ENCODE measurements around the gene IFIT2.
"Not testable (repeated sequence)": the region's sequence is repeated elsewhere in the genome, so short reads cannot be mapped to it uniquely, and the experiment has no call there.

IFIT2 gene

GRCh38 chr10:89344156-89344555, 42.3 kb downstream of the IFIT2 start:
- no peak for DNase-seq

- DNase-seq, result no peak
Measured at GRCh38 chr10:89345367-89346000, 43.6 kb downstream of the IFIT2 start.

- DNase-seq, result no peak
Measured at GRCh38 chr10:89346405-89347254, 44.8 kb downstream of the IFIT2 start.

GRCh38 chr10:89347701-89348457, 46.0 kb downstream of the IFIT2 start:
- no peak for DNase-seq

GRCh38 chr10:89348481-89348880, 46.6 kb downstream of the IFIT2 start:
- DNase-seq, result no peak

- DNase-seq, result no peak
Measured at GRCh38 chr10:89348975-89349374, 47.1 kb downstream of the IFIT2 start.

- not testable (repeated sequence) for DNase-seq
Measured at GRCh38 chr10:89350631-89351315, 48.9 kb downstream of the IFIT2 start.

GRCh38 chr10:89351412-89351779, 49.5 kb downstream of the IFIT2 start:
- DNase-seq, result no peak

- DNase-seq, result no peak
Measured at GRCh38 chr10:89351780-89352597, 50.1 kb downstream of the IFIT2 start.

GRCh38 chr10:89352802-89353201, 51.0 kb downstream of the IFIT2 start:
- no peak for DNase-seq

- no peak for DNase-seq
Measured at GRCh38 chr10:89355394-89355931, 53.6 kb downstream of the IFIT2 start.

GRCh38 chr10:89357096-89357495, 55.2 kb downstream of the IFIT2 start:
- no peak for DNase-seq

GRCh38 chr10:89357975-89358374, 56.1 kb downstream of the IFIT2 start:
- no peak for DNase-seq

Data from NCI-H446 (cell line).